OCI-LY7 (cell line): Measurements from ENCODE around the gene WNK2. TPM values are rescaled to one million over a fixed set of nuclear protein-coding genes. Genes with fewer than 3 reads are reported as not detected.

Experiments used
- BruUV-seq: library from RNA; stranded (reverse); fragments of 400-500 nt; replicated peaks from 2 replicates; lab custom pipeline; 2021; lab: Mats Ljungman, UMichigan
- CTCF ChIA-PET: fragments of 300-600 bp; sonication (Branson Sonifier 250); formaldehyde crosslinking; loops from one replicate; lab custom pipeline; 2022; ENCODE audit warnings: antibody characterized with exemption; ENCODE audit not compliant: unreplicated experiment; lab: Charles Lee
- POLR2A ChIA-PET: fragments of 300-600 bp; sonication (Branson Sonifier 250); formaldehyde crosslinking; loops from one replicate; lab custom pipeline; 2022; ENCODE audit warnings: antibody characterized with exemption; lab: Charles Lee
- DNase-seq: peaks from one replicate; pipeline ENCODE4 v3.0.0-alpha.2; 2015; ENCODE audit warnings: low spot score
- H2AFZ ChIP-seq: fragments of 200-600 bp; sonication (generic), shearing (Covaris generic); 2 replicates; pipeline ENCODE4 v1.6.1; 2014; ENCODE audit warnings: mild to moderate bottlenecking, antibody characterized with exemption, low read length, moderate library complexity
- H3K27ac ChIP-seq: fragments of 200-600 bp; sonication (generic); 2 replicates; pipeline ENCODE4 v1.5.1; 2014; ENCODE audit warnings: mixed run types, low read depth, mild to moderate bottlenecking, moderate library complexity, low read length, inconsistent platforms; ENCODE audit not compliant: poor library complexity, severe bottlenecking
- H3K36me3 ChIP-seq: fragments of 200-600 bp; sonication (generic); 2 replicates; pipeline ENCODE4 v1.6.1; 2014; ENCODE audit warnings: mild to moderate bottlenecking, antibody characterized with exemption, low read length, moderate library complexity, mixed read lengths; ENCODE audit not compliant: insufficient read depth
- H3K4me1 ChIP-seq: fragments of 200-600 bp; sonication (generic); 2 replicates; pipeline ENCODE4 v1.5.1; 2014; ENCODE audit warnings: mild to moderate bottlenecking, low read length; ENCODE audit not compliant: insufficient read depth, poor library complexity, severe bottlenecking
- H3K4me2 ChIP-seq: fragments of 200-600 bp; sonication (generic); 2 replicates; pipeline ENCODE4 v1.6.1; 2014; ENCODE audit warnings: mild to moderate bottlenecking, low read length
- H3K4me3 ChIP-seq: fragments of 200-600 bp; sonication (generic); 2 replicates; pipeline ENCODE4 v1.5.1; 2014; ENCODE audit warnings: mild to moderate bottlenecking, low read depth, low read length; ENCODE audit not compliant: poor library complexity, severe bottlenecking
- H3K79me2 ChIP-seq: fragments of 200-600 bp; sonication (generic); 2 replicates; pipeline ENCODE4 v1.6.1; 2016; ENCODE audit warnings: low read depth, mild to moderate bottlenecking, low read length, moderate library complexity, mixed read lengths; ENCODE audit not compliant: insufficient read depth
- H3K9me2 ChIP-seq: fragments of 200-600 bp; sonication (generic); 2 replicates; pipeline ENCODE4 v1.6.1; 2016; ENCODE audit warnings: mild to moderate bottlenecking, low read length, mixed read lengths; ENCODE audit not compliant: insufficient read depth
- H3K9me3 ChIP-seq: fragments of 200-600 bp; sonication (generic); 2 replicates; pipeline ENCODE4 v1.6.1; 2014; ENCODE audit warnings: mild to moderate bottlenecking, mixed run types, low read length, mixed read lengths
- H4K20me1 ChIP-seq: fragments of 200-600 bp; sonication (generic); 2 replicates; pipeline ENCODE4 v1.6.1; 2014; ENCODE audit warnings: mild to moderate bottlenecking, antibody characterized with exemption, low read length, moderate library complexity, mixed read lengths; ENCODE audit not compliant: insufficient read depth
- CTCF ChIP-seq: fragments of 200-600 bp; sonication (generic); conservative IDR thresholded peaks from 2 replicates; pipeline ENCODE4 v1.5.1; 2014; ENCODE audit warnings: mild to moderate bottlenecking, antibody characterized with exemption, low read length, moderate library complexity, mixed read lengths
- EZH2phosphoT487 ChIP-seq: fragments of 200-600 bp; sonication (generic); IDR thresholded peaks from 2 replicates; pipeline ENCODE4 v1.6.1; 2018; ENCODE audit warnings: low read depth, borderline replicate concordance, mild to moderate bottlenecking, mixed run types, antibody characterized with exemption, low read length, moderate library complexity, mixed read lengths
- intact Hi-C: fragments of 100-400 bp; cut with micrococcal nuclease; formaldehyde crosslinking; loops from one replicate; pipeline ENCODE4 v1.10.0; 2022; ENCODE audit not compliant: unreplicated experiment
- total RNA-seq, 2 experiments: library from RNA; depleted of rRNA in 1 of 2; stranded (reverse); fragments of >200 nt in 1 of 2; shearing (Covaris generic) in 1 of 2; gene quantifications; 2 replicates each; pipeline ENCODE4 v1.2.3, GENCODE V29; 2014 to 2022

WNK2 gene
- total RNA-seq, 2 experiments from 2014 or later = 142 to 194 TPM

GRCh38 chr9:93230601-93231000 is 46.7 kb downstream of the WNK2 start:
- no peak overlapping the region for H3K4me2 ChIP-seq
- BruUV-seq = no TSS peak
- intact Hi-C loops = no loop called here

GRCh38 chr9:93231121-93231694 is 47.3 kb downstream of the WNK2 start:
- H3K79me2 ChIP-seq = no peaks in the 10 kb centered on the region
- H3K36me3 ChIP-seq = no peaks in the 10 kb centered on the region
- H3K4me2 ChIP-seq = no peak overlapping the region
- H4K20me1 ChIP-seq = no peaks in the 10 kb centered on the region
- no peak overlapping the region for H3K4me3 ChIP-seq
- ChIA-PET CTCF (no interaction called here), POLR2A (interaction anchor here (1.2 kb wide), 1 partner anchor 16 kb away, joined by 3 read pairs; no protein-coding TSS in a partner anchor)
- intact Hi-C loops = no loop called here
- H3K27ac ChIP-seq = no peak overlapping the region
- no peak overlapping the region for H2AFZ ChIP-seq
- no peak for DNase-seq
- no TSS peak for BruUV-seq
- TF ChIP-seq EZH2phosphoT487 (no peak), CTCF (no peak)
- no peaks in the 10 kb centered on the region for H3K4me1 ChIP-seq
- H3K9me3 ChIP-seq = no peaks in the 10 kb centered on the region
- H3K9me2 ChIP-seq = no peaks in the 10 kb centered on the region

More at GRCh38 chr9:93230601-93231000, 46.7 kb downstream of the WNK2 start:
- ChIA-PET POLR2A (no interaction called here), CTCF (no interaction called here)
- no peak overlapping the region for H3K4me3 ChIP-seq
- no peak overlapping the region for H2AFZ ChIP-seq
- H3K36me3 ChIP-seq = no peaks in the 10 kb centered on the region
- no peak for DNase-seq
- no peaks in the 10 kb centered on the region for H3K9me2 ChIP-seq
- H4K20me1 ChIP-seq = no peaks in the 10 kb centered on the region
- H3K4me1 ChIP-seq = peaks cover 4% of the 10 kb centered on the region
- no peak overlapping the region for H3K27ac ChIP-seq
- H3K79me2 ChIP-seq = no peaks in the 10 kb centered on the region
- no peaks in the 10 kb centered on the region for H3K9me3 ChIP-seq
- TF ChIP-seq EZH2phosphoT487 (no peak), CTCF (no peak)

GRCh38 chr9:93231716-93232115 is 47.8 kb downstream of the WNK2 start:
- H3K4me1 ChIP-seq = no peaks in the 10 kb centered on the region
- intact Hi-C loops = no loop called here
- no peak for DNase-seq

More at GRCh38 chr9:93231716-93232115, 47.8 kb downstream of the WNK2 start:
- Histone ChIP-seq H3K4me3 (no peak overlapping the region), H2AFZ (no peak overlapping the region), H3K79me2 (no peaks in the 10 kb centered on the region), H3K9me3 (no peaks in the 10 kb centered on the region), H4K20me1 (no peaks in the 10 kb centered on the region), H3K9me2 (no peaks in the 10 kb centered on the region), H3K4me2 (no peak overlapping the region), H3K36me3 (no peaks in the 10 kb centered on the region), H3K27ac (no peak overlapping the region)
- TF ChIP-seq CTCF (no peak), EZH2phosphoT487 (no peak)
- ChIA-PET CTCF (no interaction called here), POLR2A (interaction anchor here (1.2 kb wide), 1 partner anchor 15 kb away, joined by 3 read pairs; no protein-coding TSS in a partner anchor)
- no TSS peak for BruUV-seq
